Ovary (tissue), 3 donors: ENCODE data around the gene MYO1H.

Experiments
- CTCF ChIP-seq, 3 donors: fragments of 450-650 bp in 2 of 3; fragments of 200-600 bp in 1 of 3; IDR thresholded peaks; one replicate each; pipeline versions ENCODE4 v1.5.1 to v1.8.0; 2016 to 2022; ENCODE audit warnings: antibody characterized with exemption in 3 of 3, mild to moderate bottlenecking in 1 of 3
- POLR2A ChIP-seq: fragments of 450-650 bp; IDR thresholded peaks from one replicate; pipeline ENCODE4 v1.6.1; 2017; ENCODE audit warnings: antibody characterized with exemption, mild to moderate bottlenecking, moderate library complexity
- donor health status: DM: no; HTN: no; CAD: no.

- no peak for TF ChIP-seq POLR2A
- TF ChIP-seq CTCF (IDR thresholded peaks at IDR 0.05), result no peak
Observed at GRCh38 chr12:109446869-109447268, 99.2 kb downstream of the MYO1H start.
